K562 (cell line): Measurements from ENCODE around the gene EGF.

Experiments
- CTCF ChIP-seq, 3 experiments: IDR thresholded peaks in 2 of 3; conservative IDR thresholded peaks in 1 of 3; 2 replicates each; pipeline ENCODE4 v1.5.1; 2011 to 2012; ENCODE audit warnings: low read length in 3 of 3, mild to moderate bottlenecking in 3 of 3, control low read depth in 2 of 3, improper control_type of control experiment in 1 of 3, inconsistent platforms in 1 of 3, low read depth in 1 of 3, mixed read lengths in 1 of 3, moderate library complexity in 1 of 3; ENCODE audit not compliant: insufficient read depth in 2 of 3
- POLR2G ChIP-seq: fragments of 200-400 bp; formaldehyde crosslinking; IDR thresholded peaks from 2 replicates; pipeline ENCODE4 v1.6.1; 2017; ENCODE audit warnings: low read depth, mild to moderate bottlenecking, antibody characterized with exemption, low read length, moderate library complexity
- REST ChIP-seq, 2 experiments: fragments of 450-650 bp; formaldehyde crosslinking in 1 of 2; IDR thresholded peaks; 2 replicates each; pipeline versions ENCODE4 v1.4.0 to v1.6.1; 2014 to 2020; ENCODE audit warnings: mild to moderate bottlenecking in 2 of 2, borderline replicate concordance in 1 of 2, low read depth in 1 of 2
- ZNF121 ChIP-seq: sonication (generic); formaldehyde crosslinking; conservative IDR thresholded peaks from 2 replicates; pipeline ENCODE4 v1.8.0; 2022; ENCODE audit warnings: missing genetic modification reagents
- TF ChIP-seq, protein P1 (sequence below): sonication (generic); formaldehyde crosslinking; IDR thresholded peaks from 2 replicates; pipeline ENCODE4 v1.8.0; 2022; ENCODE audit warnings: mild to moderate bottlenecking, low read depth, missing genetic modification reagents

DNA sequence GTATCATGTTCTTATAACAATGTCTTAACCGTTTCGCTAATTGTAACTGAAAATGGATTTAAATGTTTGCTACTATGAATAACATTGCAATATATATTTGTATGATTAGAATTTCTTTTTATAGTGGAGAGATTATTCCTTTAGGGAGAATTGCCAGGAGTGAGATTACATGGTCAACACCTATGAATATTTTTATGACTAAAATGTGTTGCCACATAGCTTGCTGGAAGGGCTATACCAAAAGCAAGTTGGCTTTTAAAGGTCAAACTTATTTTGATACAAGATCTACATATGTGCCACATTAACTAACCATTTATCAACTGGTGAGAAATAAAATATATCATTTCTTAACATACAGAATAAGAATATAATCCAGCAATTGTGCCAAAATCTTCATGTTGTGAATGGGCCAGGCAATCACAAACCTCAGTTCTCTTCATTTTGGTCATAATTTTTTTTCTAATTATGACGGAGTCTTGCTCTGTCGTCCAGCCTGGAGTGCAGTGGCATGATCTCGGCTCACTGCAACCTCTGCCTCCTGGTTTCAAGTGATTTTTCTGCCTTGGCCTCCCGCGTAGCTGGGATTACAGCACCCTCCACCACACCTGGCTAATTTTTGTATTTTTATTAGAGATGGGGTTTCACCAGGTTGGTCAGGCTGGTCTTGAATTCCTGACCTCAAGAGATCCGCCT, 10.0 kb upstream of the EGF start:
- TF ChIP-seq POLR2G (no peak), REST (IDR thresholded peaks at IDR 0.05; ENCODE audit: borderline replicate concordance) (no peak), REST (CRISPR knock-in tag; IDR thresholded peaks at IDR 0.05; ENCODE audit: low read depth) (no peak), CTCF (IDR thresholded peaks at IDR 0.05 in 2 of 3, conservative IDR thresholded peaks at IDR 0.05 in 1 of 3; ENCODE audit: insufficient read depth in 2 of 3, low read depth in 1 of 3, low read length in 3 of 3) (no peak), ZNF121 (no peak)
- TF ChIP-seq, protein P1, sequence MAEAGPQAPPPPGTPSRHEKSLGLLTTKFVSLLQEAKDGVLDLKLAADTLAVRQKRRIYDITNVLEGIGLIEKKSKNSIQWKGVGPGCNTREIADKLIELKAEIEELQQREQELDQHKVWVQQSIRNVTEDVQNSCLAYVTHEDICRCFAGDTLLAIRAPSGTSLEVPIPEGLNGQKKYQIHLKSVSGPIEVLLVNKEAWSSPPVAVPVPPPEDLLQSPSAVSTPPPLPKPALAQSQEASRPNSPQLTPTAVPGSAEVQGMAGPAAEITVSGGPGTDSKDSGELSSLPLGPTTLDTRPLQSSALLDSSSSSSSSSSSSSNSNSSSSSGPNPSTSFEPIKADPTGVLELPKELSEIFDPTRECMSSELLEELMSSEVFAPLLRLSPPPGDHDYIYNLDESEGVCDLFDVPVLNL (CRISPR knock-in tag), result no peak
